Activated T-cell treated with anti-CD3 and anti-CD28 coated beads for 4 hours (primary cell): ENCODE data around the gene NOP9.
"Not testable (repeated sequence)": the region's sequence is repeated elsewhere in the genome, so short reads cannot be mapped to it uniquely, and the experiment has no call there.

Experiments used
- DNase-seq: peaks from one replicate; pipeline ENCODE4 v3.0.0-alpha.2; 2020

Gene NOP9

DNA sequence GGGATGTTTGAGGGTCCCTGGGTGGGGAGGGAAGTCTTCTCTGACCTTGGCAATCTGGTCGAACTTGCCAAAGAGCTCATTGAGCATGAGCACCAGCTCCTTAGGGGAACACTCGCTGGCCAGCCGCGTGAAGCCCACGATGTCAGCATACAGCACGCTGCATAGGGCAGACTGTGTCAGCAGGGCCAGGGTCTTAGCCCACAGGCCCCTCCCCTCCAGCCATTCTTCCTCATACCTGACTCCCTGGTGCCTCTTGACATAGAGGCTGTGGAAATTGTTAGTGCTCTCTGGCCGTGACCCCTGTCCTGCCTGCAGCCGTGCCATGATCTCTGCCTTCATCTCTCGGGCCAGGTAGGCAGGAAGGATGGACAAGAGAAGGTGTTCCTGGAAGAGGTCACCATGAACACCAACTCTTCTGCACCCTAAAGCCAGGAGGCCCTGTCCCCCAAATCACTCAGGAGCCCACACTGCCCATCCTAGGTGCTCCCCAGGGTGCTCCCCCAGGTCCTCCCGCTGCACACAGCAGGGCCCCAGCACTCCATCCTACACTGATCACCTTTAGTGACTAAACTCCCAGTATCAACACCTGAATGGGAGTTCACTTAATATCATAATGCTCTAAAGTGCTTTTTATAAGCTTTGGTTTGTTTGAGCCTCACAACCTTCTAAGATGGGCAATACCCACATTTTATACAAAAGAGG, 31.5 kb downstream of the NOP9 start:
- DNase-seq, result no peak

DNA sequence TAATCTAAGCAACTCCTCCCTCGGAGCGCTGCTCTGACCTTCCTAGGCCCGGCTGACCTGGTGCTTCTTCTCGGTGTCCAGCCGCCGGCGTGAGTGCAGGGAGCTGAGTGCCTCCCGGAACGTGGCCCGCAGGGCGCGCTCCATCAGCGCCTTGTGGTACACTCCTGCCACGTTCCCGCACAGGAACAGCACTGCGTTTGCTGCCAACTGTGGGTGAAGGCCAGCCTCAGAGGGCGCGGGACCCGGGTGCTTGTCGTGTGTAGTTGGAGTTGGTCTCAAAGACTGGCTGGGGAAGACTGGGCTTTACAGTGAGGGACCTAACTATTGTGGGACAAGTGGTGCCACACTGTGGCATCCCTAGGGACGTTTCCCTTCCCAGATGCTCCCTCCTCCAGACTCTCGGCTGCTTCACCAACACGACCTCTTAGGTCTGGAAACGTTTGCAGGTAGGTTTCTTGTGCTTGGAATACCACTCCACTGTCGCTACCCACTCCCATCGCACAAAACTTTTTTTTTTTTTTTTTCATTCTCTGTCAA, 32.1 kb downstream of the NOP9 start:
- DNase-seq, result no peak

DNA sequence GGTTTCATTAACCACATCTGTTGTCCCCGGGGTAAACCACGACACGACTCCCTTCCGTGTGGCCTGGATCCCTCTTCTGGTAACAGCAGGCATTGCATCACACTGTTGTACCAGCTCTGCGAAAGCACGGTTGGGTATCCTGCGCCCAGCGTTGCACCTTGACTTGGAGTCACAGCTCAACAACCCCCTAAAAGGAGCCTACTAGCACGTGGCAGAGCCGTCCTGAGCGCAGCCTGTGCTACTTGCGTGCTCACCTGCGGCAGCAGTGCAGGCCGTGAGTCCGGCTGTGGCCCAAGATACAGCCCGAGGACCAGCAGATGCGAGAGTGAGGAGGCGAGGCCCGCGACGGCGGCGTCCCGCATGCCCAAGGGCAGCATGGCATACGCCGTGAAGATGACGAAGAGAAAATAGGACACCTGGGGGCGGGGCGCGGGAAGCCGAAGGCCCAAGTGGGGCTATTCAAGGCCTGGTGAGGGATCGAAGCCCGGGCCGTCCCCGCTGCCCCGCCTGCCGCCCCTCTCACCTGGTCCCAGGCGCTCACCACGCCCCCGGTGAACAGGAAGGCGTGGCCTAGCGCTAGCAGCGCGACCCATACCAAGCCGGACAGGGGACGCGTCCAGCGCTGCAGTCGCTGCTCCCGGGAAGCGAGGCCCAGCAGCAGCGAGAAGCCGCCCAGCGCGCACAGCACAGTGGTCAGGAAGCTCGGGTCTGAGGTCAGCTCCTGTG, 32.8 kb downstream of the NOP9 start:
- peak; percentile 81 for DNase-seq

DNA sequence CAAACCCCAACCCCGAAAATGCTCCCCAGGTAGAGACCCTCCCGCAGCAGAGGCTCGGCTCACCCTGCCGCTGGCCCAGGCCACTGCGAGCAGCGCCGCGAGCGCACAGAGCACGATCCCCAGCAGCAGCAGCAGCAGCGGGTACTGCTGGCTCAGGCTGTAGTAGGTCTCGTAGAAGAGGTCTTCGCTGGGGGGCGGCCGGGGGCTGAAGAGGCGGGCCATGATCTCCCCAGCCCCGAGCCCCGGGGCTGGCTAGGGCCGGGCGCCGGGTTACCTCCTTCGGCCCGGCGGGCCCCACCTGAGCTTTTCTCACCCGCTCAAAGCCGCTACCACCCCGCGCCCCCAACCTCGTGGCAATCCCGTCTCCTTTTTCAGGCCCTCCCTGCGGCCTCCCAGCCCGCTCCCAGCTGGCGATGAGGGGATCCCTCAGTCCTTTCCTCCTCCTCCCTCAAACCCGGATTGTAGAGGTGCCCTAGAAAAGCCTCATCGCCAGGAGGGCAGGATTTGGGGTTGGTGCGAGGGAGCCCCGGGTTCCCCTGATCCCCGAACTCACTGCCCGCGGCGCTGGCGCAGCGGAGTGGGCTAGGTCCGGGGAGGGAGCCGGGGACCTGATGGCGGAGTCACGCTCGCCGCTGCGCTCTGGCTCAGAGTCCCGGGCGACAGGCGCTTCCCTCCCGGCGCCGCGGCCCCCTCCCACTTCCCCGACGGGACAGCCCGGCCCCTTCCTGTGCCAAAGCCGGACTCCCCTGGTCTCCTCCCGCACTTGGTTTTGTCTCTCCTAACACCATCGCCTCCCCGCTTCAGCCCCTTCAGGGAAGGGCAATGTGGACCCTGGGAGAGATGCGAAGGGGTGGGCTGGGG, 35.0 kb downstream of the NOP9 start, which contains the start of gene ADCY4:
Gene ADCY4, minus strand, starts transcription at position 641 of the 861 bp plus-strand sequence. Its CDS starts 419 bp downstream, at position 222.
- no peak for DNase-seq

DNA sequence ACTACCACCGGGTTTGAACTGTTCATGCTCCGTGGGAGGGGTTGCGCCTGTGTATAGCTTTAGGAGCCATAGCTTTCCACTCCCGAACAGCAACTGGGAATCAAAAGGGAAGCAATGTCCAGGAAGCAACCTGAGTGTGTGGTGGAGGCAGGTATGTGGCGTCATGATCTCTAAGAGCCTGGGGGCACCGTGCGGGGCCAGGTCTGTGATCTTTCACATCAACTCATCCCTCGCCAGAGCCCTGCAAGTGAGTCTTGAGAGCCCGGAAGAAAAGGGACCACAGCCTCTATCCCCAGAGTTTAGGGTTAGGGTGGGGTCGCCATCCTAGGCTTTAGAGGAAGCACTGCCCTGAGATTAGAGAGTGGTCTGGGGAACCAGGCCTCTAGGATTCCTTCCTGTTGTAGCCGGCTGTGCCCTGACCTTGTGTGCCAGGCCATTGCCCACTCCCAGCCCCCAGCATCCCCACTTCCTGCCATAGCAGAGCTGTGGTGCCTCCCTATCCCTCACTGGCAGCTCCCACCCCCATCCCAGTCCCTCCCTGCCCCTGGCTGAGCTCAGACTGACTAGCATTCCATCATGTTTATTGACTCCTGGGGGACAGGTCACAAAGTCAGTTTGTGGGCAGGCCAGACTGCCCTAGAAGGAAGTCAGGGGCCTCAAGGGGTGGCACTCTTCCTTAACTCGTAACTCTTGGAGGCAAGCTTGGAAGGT, 36.0 kb downstream of the NOP9 start:
- no peak for DNase-seq

DNA sequence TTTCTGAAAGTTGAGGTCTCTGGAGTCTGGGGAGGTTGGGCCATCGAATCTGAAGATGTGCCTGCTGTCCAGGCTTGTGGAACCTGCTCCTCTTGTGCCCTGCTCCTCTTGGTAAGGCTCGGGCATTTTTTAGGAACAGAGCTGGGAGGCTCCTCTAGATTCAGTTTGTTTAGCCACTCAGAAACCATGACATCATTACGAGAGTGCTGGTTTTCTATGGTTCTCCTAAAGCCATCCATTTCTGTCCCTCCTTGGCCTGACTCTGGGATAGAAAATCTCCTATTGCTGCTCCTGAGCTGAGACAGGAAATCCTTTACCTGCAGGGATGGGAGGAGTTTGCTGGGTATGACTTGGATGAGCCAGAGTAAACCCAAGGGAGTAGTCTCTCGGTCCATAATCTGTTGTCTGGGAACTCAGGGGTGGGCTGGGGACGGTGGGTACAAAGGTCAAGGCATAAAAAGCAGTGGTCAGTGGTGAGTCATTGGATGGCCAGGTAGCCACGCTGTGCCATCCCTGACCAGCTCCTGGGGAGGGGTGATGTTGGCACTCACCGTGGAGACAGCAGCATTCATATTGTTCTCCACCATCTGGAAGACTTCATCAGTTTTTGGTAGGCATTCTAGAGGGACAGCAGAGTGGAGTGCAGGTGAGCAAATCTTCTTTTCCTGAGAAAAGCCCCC, 37.6 kb downstream of the NOP9 start:
- no peak for DNase-seq

DNA sequence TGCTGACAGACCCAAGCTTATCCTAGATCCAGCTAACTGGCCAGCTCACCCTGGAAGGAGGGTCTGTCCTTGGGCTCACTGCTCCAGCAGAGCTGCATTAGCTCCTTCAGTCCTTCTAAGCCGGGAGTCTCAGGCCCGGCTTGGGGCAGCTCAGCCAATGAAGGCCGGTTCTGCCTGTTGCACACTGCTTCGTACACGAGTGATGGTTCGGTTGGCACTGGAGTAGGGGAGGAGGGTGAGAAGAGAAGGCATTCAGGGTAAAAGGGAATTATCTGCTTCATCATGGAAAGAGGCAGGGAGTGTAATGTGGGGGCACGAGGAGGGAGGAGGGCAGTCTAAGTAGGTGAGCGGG, 38.1 kb downstream of the NOP9 start:
- DNase-seq, result no peak

DNA sequence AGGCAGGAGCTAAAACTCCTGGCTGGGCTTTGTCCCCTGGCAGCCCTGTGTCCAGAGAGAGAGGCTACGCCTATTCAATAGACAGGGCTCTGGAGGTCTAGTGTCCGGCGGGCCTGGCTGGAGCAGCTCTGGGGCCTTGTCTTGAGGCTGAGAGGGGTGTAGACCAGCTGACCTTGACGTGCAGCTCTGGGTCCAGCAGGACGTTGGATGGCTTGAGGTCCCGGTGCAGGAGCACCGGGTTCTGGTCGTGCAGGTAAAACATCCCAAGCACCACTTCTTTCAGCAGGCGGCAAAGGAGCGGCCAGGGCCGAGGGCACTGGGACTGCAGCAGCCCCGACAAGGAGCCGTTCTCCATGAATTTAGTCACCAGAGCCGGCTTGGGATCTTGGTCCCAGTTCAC, 39.2 kb downstream of the NOP9 start:
- DNase-seq, result no peak

DNA sequence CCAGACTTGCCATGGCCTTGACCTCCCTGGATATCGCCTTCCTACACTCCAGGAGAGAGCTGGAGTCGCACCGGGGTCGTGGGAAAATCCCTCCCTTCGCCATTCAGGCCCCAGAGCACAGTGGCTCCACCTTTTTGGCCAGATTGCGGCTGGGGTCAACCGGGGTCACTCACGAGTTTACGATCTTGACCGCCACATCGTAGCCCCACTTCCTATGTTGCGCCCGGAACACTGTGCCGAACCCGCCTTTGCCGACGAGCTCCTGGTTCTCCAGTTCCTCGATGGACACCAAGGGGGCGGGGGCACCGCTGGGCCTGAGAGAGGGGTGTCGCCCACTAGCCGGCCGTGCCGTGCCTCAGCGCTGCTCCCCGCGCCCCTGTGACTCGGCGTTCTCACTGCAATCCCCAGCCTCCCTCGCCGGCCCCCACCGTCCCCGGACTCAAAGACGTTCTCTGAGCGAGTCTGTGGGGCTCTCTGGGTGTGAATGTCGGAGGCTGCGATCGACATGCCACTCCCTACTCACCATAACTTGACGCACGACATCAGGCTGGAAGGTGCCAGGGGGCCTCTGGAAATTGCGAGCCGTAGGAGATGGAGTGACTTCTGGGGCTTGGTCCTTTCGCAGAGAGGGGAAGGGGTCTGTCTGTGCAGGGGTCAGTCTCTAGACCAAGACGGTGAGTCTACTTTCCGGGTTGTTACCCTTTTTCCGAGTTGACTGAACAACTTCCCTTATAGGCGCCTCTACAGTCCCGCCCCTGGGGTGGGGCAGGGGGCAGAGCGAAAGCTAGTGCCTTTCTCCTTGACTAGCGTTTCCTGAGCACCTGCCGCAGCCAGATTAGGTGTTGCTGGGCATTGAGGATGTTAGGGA, 39.9 kb downstream of the NOP9 start, which contains the start of gene RIPK3:
Gene RIPK3, minus strand, starts transcription at position 708 of the 868 bp plus-strand sequence. Its CDS starts 165 bp downstream, at position 543.
- DNase-seq, result peak; percentile 64

DNA sequence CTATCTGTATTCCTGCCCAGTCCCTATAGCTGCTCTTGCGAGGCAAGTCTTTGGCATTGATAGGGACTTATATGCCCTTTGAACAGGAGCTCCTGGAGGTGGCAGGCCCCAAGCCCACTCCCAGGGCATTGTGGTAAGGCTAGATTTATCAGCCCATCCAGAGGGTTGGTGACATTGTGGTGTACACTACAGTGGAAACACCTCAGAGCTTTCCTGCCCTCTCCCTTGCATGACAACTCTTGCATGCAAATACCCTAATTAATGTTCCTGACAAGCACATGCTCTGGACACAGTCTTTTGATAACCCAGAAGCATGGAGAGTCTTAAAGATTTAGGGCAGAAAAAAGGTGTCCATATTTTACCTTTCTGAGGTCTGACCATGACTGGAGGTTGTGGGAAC, 41.0 kb downstream of the NOP9 start:
- no peak for DNase-seq

DNA sequence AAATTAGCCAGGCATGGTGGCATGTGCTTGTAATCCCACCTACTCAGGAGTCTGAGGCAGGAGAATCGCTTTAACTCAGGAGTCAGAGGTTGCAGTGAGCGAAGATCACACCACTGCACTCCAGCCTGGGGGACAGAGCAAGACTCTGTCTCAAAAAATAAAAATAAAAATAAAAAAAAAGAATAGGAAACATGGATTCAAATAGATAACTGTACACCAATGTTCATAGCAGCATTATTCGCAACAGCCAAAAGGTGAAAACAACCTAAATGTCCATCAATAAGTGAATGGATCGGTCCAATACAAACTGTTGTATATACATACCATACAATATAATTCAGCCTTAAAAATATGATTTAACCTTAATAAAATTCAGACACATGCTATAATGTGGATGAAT, 43.2 kb downstream of the NOP9 start:
- no peak for DNase-seq

DNA sequence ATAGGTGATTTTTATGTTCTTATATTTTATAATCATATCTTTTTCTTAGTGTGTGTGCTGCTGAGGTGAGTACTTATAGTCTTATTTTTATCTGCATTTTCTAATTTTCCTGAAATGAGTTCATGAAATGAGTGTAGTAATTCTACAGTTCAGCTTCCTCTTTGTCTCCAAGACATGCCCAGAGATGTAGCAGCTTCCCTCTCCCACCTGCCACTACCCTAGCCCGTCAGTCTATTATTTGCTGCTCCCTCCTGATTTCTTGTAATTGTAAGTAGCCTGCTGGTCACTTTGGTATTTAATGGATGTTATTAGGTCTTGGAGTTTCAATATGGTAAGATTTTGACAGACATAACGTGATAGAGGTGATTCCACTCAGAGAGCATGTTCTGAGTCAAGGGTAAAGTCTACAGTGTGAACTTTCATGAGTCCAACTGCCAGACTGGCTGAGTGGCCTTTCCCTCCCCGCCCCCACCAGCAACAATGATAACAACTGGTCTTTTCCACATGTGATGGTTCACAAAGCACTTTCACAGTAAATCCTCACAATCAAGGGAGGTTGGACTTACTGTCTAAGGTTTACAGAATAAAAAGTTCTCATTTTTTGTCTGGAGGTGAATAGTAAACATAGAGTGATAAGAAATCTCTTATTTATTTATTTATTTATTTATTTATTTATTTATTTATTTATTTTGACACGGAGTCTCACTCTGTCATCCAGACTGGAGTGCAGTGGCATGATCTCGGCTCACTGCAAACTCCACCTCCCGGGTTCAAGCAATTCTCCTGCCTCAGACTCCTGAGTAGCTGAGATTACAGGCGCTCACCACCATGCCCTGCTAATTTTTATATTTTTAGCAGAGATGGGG, 44.4 kb downstream of the NOP9 start:
- DNase-seq, result no peak

DNA sequence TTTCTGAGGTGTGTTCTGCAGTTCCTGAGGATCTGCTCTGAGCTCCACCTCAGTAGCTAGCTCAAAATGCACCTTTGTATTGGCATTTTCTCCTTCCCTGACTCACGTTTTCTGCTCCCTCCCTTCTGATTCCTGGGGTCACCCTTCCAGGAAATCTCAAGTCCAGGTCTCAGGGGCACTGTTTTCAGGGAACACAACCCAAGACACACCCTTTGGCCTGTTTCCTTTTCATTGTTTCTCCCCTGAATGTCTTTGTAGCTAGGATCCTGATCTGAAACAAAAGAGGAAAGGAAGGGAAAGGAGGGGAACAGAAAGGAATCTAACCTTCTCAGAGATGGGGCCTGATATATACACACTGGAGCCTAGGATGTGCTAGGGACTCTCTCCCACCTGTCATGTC, 47.5 kb downstream of the NOP9 start:
- no peak for DNase-seq

DNA sequence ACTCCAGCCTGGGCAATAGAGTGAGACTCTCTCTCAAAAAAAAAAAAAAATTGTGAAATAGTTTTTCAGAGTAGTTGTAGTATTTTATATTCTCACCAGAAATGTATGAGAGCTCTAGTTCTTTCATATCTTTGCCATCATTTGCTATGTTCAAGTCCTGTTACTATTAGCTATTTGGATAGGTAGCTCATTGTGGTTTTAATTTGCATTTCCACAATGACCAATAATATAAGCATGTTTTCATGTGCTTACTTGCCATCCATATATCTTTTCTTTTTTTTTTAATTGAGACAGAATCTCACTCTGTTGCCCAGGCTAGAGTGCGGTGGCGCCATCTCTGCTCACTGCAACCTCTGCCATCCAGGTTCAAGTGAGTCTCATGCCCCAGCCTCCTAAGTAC, 48.5 kb downstream of the NOP9 start:
- DNase-seq, result no peak

DNA sequence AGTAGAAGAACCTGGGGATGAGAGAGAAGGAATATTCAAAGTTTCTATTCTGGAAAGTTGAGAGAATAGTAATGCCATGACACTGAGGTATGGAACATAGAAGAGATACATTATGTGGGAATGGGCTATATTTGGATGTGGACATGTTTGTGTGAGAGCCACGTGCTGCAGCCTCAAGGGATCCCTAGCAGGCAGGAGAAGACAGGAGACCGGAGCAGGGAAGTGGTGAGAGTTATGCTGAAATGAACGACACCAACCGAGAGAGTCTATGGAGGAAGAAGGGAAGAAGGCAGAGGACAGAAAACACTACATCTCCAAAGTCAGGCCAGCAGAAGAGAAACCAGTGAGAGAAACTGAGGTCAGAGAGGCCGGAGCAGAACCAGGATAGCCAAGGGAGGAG, 50.1 kb downstream of the NOP9 start:
- DNase-seq, result no peak

DNA sequence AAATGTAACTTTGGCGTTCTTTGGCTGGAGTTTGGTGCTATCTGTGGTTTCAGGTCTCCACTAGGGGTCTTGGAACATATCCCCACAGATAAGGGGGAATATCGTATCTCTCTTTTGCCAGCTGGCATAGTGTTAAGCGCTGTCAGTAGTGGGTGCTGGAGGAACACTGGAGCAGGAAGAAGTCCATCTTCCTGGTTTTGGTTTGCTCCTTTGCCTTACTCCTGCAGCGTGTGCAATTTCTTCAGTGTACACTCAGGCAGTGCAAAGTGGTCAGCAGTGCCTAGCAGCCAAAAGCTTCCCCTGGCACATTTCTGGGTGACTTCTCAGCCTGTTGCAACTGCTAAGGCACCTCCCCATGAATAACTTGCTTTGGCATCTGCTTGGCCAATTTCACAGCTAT, 51.9 kb downstream of the NOP9 start:
- DNase-seq, result no peak

DNA sequence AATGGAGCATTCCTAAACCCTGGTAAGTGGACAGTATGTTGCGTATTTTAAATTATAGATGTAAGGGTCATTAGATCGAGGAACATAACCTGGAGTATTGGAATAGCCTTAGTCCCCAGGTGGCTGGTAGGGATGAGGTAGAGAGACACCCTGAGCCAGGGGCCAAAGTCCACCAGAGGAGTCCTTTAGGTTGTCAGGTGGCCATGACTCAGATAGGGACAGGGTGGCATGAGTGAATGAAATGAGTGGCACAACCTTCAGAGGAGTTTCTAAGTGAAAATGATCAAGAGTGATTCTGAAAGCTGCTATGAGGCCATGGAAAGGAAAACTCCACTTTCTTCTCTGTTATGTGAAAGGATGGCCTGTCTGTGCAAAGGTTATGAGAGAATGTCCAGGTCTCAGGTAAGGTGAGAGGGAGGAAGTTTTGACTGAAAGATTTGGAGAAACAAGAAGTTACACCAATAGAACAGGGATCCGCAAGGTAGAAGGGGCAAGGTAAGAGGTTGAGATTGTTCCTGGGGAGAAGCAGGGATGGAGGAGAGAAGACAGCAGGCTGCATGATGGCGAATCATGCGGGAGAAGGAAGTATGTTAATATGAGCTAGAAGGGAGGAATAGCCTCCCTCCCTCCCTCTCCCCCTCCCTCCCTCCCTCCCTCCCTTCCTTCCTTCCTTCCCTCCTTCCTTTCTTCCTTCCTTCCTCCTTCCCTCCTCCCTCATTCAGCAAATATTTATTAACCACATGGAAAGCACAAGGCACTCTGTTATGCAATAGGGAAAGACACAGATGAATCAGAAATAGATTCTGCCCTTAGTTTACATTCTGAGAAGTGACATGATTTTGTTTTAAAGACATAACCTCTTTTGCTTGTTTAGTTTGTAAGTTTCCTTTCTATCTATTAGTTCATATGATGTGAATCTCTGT, 54.2 kb downstream of the NOP9 start:
- DNase-seq, result no peak

DNA sequence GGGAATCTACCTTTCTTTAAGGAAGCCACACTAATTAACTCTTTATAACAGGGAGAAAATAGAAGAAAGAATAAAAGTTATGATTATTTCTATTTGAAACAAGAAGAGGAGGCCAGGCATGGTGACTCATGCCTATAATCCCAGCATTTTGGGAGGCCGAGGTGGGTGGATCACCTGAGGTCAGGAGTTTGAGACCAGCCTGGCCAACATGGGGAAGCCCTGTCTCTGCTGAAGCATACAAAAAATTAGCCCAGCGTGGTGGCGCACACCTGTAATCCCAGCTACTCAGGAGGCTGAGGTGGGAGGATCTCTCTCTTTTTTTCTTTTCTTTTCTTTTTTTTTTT, 54.8 kb downstream of the NOP9 start:
- not testable (repeated sequence) for DNase-seq

DNA sequence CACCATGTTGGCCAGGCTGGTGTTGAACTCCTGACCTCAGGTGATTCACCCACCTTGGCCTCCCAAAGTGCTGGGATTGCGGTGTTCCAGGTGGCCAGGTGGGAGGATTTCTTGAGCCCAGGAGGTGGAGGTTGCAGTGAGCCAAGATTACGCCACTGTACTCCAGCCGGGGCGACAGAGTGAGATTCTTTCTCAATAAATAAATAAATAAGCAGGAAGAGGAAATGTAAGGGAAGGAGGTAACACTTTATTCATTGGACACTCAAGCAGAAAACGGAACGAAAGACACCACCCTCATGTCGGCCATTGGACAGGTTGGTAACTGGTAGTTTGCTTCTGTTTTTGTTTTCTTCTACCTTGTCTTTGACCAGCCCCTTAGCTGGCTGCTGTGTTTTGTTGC, 55.4 kb downstream of the NOP9 start:
- DNase-seq, result no peak
